Liver (tissue), 3 donors: ENCODE results near the gene ITGA6.

Source experiments
- ATF3 ChIP-seq: IDR thresholded peaks from 2 replicates; pipeline ENCODE4 v1.6.1; 2016; ENCODE audit warnings: antibody characterized with exemption
- CTCF ChIP-seq: fragments of 150-350 bp; IDR thresholded peaks from 2 replicates; pipeline ENCODE4 v1.5.1; 2017; ENCODE audit warnings: improper control_type of control experiment, low read depth, low read length; ENCODE audit not compliant: missing input control
- EGR1 ChIP-seq, 2 donors: IDR thresholded peaks; 2 replicates each; pipeline ENCODE4 v1.6.1; 2016 to 2018; ENCODE audit warnings: antibody characterized with exemption in 2 of 2, low read depth in 2 of 2
- RAD21 ChIP-seq, 2 donors: IDR thresholded peaks; 2 replicates each; pipeline ENCODE4 v1.6.1; 2016; ENCODE audit warnings: antibody characterized with exemption in 2 of 2, mild to moderate bottlenecking in 2 of 2
- REST ChIP-seq: IDR thresholded peaks from 2 replicates; pipeline ENCODE4 v1.6.1; 2016; ENCODE audit warnings: antibody characterized with exemption, mild to moderate bottlenecking
- TAF1 ChIP-seq: conservative IDR thresholded peaks from 2 replicates; pipeline ENCODE4 v1.6.1; 2016; ENCODE audit warnings: antibody characterized with exemption, mild to moderate bottlenecking
- donor health status: healthy.
- donor health status: healthy.

GRCh38 chr2:172512810-172513523 lies 85.6 kb downstream of the ITGA6 start:
- TF ChIP-seq CTCF (no peak), EGR1 (IDR thresholded peaks at IDR 0.05; ENCODE audit: low read depth in 2 of 2) (no peak), TAF1 (no peak), RAD21 (IDR thresholded peaks at IDR 0.05) (no peak), REST (no peak), ATF3 (no peak)
